HepG2 (cell line): ENCODE data around the gene TBCCD1. TPM values are rescaled to one million over a fixed set of nuclear protein-coding genes. Genes with fewer than 3 reads are reported as not detected.

Experiments
- ATAC-seq: fragments of 200-7000 bp; cut with Tn5 transposase; 3 replicates; pipeline ENCODE4 v1.9.1; 2020; ENCODE audit warnings: mild to moderate bottlenecking, moderate library complexity
- BruUV-seq: library from RNA; stranded (reverse); fragments of 400-500 nt; replicated peaks from 2 replicates; lab custom pipeline; 2021; lab: Mats Ljungman, UMichigan
- CTCF ChIA-PET: fragments of 300-600 bp; formaldehyde crosslinking; extraction: SDS; loops from one replicate; lab custom pipeline; 2021; ENCODE audit warnings: low total read pairs, inconsistent platforms, low intra/inter-chr PET ratio; lab: Yijun Ruan, JAX
- POLR2A ChIA-PET: fragments of 350-600 bp; sonication (Branson Sonifier 250); formaldehyde crosslinking; loops from one replicate; lab custom pipeline; 2020; ENCODE audit warnings: antibody characterized with exemption, inconsistent platforms; lab: Yijun Ruan, JAX
- DNase-seq: peaks from one replicate; pipeline ENCODE4 v3.0.0-alpha.2; 2015; ENCODE audit warnings: low spot score
- FAIRE-seq: peaks from 3 replicates; lab custom pipeline; 2011; peaks lifted over from hg19 to GRCh38; lab: Jason Lieb, UNC
- H2AFZ ChIP-seq: one replicate; pipeline ENCODE4 v1.6.1; 2011; ENCODE audit warnings: low read length, inconsistent platforms
- H3K27ac ChIP-seq: fragments of 300-600 bp; 3 replicates; pipeline ENCODE4 v1.8.0; 2011; ENCODE audit warnings: mixed run types, mild to moderate bottlenecking, mixed read lengths, low read length, inconsistent platforms; ENCODE audit not compliant: insufficient read depth; ENCODE audit errors: extremely low read length
- H3K27me3 ChIP-seq, 2 experiments: fragments of 200-600 bp in 1 of 2; 2 replicates in 1 of 2; 3 replicates in 1 of 2; pipeline versions ENCODE4 v1.6.0 to v1.8.0; 2011; ENCODE audit warnings: low read length in 2 of 2, mild to moderate bottlenecking in 2 of 2, moderate library complexity in 2 of 2, inconsistent platforms in 1 of 2; ENCODE audit not compliant: insufficient read depth in 2 of 2, control insufficient read depth in 1 of 2
- H3K36me3 ChIP-seq, 2 experiments: fragments of 200-600 bp in 1 of 2; replicated peaks in 1 of 2; 2 replicates in 1 of 2; 3 replicates in 1 of 2; pipeline versions ENCODE4 v1.5.1 to v1.8.0; 2011; ENCODE audit warnings: low read length in 2 of 2, inconsistent platforms in 1 of 2; ENCODE audit not compliant: insufficient read depth in 2 of 2, control insufficient read depth in 1 of 2
- H3K4me1 ChIP-seq: 2 replicates; pipeline ENCODE4 v1.5.1; 2012; ENCODE audit warnings: low read length, inconsistent platforms; ENCODE audit not compliant: insufficient read depth
- H3K4me2 ChIP-seq: 2 replicates; pipeline ENCODE4 v1.6.0; 2011; ENCODE audit warnings: low read depth, low read length, inconsistent platforms
- H3K4me3 ChIP-seq, 3 experiments: fragments of 200-600 bp in 1 of 3; sonication (generic), shearing (Covaris generic) in 1 of 3; replicated peaks in 1 of 3; 2 replicates each; pipeline ENCODE4 v1.5.1; 2011 to 2016; ENCODE audit warnings: low read length in 3 of 3, inconsistent platforms in 2 of 3, low read depth in 2 of 3, mild to moderate bottlenecking in 2 of 3, control low read depth in 1 of 3, mixed read lengths in 1 of 3; ENCODE audit not compliant: insufficient read depth in 1 of 3
- H3K79me2 ChIP-seq: one replicate; pipeline ENCODE4 v1.6.1; 2011; ENCODE audit warnings: low read length, inconsistent platforms; ENCODE audit not compliant: insufficient read depth
- H3K9ac ChIP-seq: 2 replicates; pipeline ENCODE4 v1.6.0; 2011; ENCODE audit warnings: mild to moderate bottlenecking, low read depth, low read length, inconsistent platforms; ENCODE audit not compliant: insufficient read depth
- H3K9me3 ChIP-seq: 2 replicates; pipeline ENCODE4 v1.5.1; 2012; ENCODE audit warnings: mild to moderate bottlenecking, low read length
- H4K20me1 ChIP-seq: 2 replicates; pipeline ENCODE4 v1.6.0; 2011; ENCODE audit warnings: inconsistent platforms, mild to moderate bottlenecking, low read length, moderate library complexity; ENCODE audit not compliant: insufficient read depth
- EP300 ChIP-seq, 3 experiments: sonication (generic) in 1 of 3; formaldehyde crosslinking in 1 of 3; IDR thresholded peaks; 2 replicates each; pipeline versions ENCODE4 v1.5.1 to v1.6.1; 2011 to 2020; ENCODE audit warnings: low read depth in 2 of 3, low read length in 2 of 3, borderline replicate concordance in 1 of 3, improper control_type of control experiment in 1 of 3, mild to moderate bottlenecking in 1 of 3, missing genetic modification reagents in 1 of 3, moderate library complexity in 1 of 3
- HNF4A ChIP-seq: sonication (generic); formaldehyde crosslinking; IDR thresholded peaks from 2 replicates; pipeline ENCODE4 v1.4.0; 2020; ENCODE audit warnings: missing genetic modification reagents
- NCOA1 ChIP-seq: sonication (generic); formaldehyde crosslinking; IDR thresholded peaks from 2 replicates; pipeline ENCODE4 v1.9.0; 2021; ENCODE audit warnings: missing genetic modification reagents
- NONO ChIP-seq, 2 experiments: fragments of 450-650 bp in 1 of 2; sonication (generic) in 1 of 2; formaldehyde crosslinking in 1 of 2; IDR thresholded peaks in 1 of 2; conservative IDR thresholded peaks in 1 of 2; 2 replicates each; pipeline versions ENCODE4 v1.6.1 to v1.8.0; 2017 to 2022; ENCODE audit warnings: mild to moderate bottlenecking in 1 of 2, missing genetic modification reagents in 1 of 2, moderate library complexity in 1 of 2
- RFX5 ChIP-seq: IDR thresholded peaks from 2 replicates; pipeline ENCODE4 v1.6.1; 2011; ENCODE audit warnings: low read depth, low read length, improper control_type of control experiment
- SETDB1 ChIP-seq: sonication (generic); formaldehyde crosslinking; IDR thresholded peaks from 2 replicates; pipeline ENCODE4 v1.5.1; 2020; ENCODE audit warnings: missing genetic modification reagents, mild to moderate bottlenecking, borderline replicate concordance
- ZHX1 ChIP-seq: sonication (generic); formaldehyde crosslinking; IDR thresholded peaks from 2 replicates; pipeline ENCODE4 v1.8.1; 2022; ENCODE audit warnings: low read depth, mild to moderate bottlenecking, missing genetic modification reagents
- ZNF740 ChIP-seq: sonication (generic); formaldehyde crosslinking; IDR thresholded peaks from 2 replicates; pipeline ENCODE4 v1.4.0; 2020; ENCODE audit warnings: missing genetic modification reagents
- ZSCAN30 ChIP-seq: sonication (generic); formaldehyde crosslinking; IDR thresholded peaks from 2 replicates; pipeline ENCODE4 v1.5.0; 2020; ENCODE audit warnings: mild to moderate bottlenecking, missing genetic modification reagents
- WGBS: methylation state at CpG from one replicate; pipeline ENCODE4 v1.1.6; 2017; ENCODE audit warnings: low lambda C conversion rate; 5-methylcytosine and 5-hydroxymethylcytosine counted together
- in situ Hi-C: cut with HindIII; loops from 2 replicates; pipeline ENCODE4 v1.10.0; 2017; ENCODE audit warnings: low pct_unique_long_range_greater_than_20kb; ENCODE audit not compliant: extremely low pct_ligation_motif_present
- intact Hi-C: fragments of 100-400 bp; cut with micrococcal nuclease; formaldehyde crosslinking; loops from one replicate; pipeline ENCODE4 v1.10.0; 2022; ENCODE audit not compliant: unreplicated experiment
- polyA plus RNA-seq, 8 experiments: library from polyadenylated mRNA; depleted of rRNA in 3 of 8; stranded (reverse) in 7 of 8; unstranded in 1 of 8; fragments of >200 nt; fragmentation: Illumina TruSeq in 4 of 8; extraction: Trizol in 4 of 8; gene quantifications; 2 replicates each; pipeline versions ENCODE4 v1.2.1 to v1.2.3, GENCODE V29; 2011 to 2016; ENCODE audit warnings: low read depth in 4 of 8, missing spikeins in 1 of 8, mixed read lengths in 1 of 8; ENCODE audit not compliant: insufficient read depth in 1 of 8
- total RNA-seq, 5 experiments: library from RNA; depleted of rRNA; stranded (reverse); fragments of >200 nt; fragmentation: Illumina TruSeq; extraction: Trizol; gene quantifications; 2 replicates each; pipeline ENCODE4 v1.2.3, GENCODE V29; 2016; ENCODE audit warnings: low read depth in 1 of 5
- TF ChIP-seq, protein P1 (sequence below): sonication (generic); formaldehyde crosslinking; IDR thresholded peaks from 2 replicates; pipeline ENCODE4 v1.5.0; 2020; ENCODE audit warnings: missing genetic modification reagents

Gene TBCCD1
- total and polyA plus RNA-seq, 2 of the 13 experiments (the other 11 are each of a cell fraction or from before 2014, with no cell fraction given), result 13.6 to 16.2 TPM

- no peak for ATAC-seq
Measured at GRCh38 chr3:186580785-186581184, 13.6 kb upstream of the TBCCD1 start.

More at GRCh38 chr3:186580785-186581184, 13.6 kb upstream of the TBCCD1 start:
- 98% methylated on average over 3 of the region's 3 CpGs for WGBS
- H3K36me3 ChIP-seq, result peaks cover 18 to 92% of the 10 kb centered on the region in 2 experiments
- H3K9me3 ChIP-seq, result no peaks in the 10 kb centered on the region
- intact Hi-C loops (no loop called here), in situ Hi-C loops (no loop called here)
- FAIRE-seq, result peak; percentile 4
- H3K27me3 ChIP-seq, result no peaks in the 10 kb centered on the region
- H3K4me2 ChIP-seq, result no peak overlapping the region
- H4K20me1 ChIP-seq, result no peaks in the 10 kb centered on the region
- H3K79me2 ChIP-seq, result peaks cover 2% of the 10 kb centered on the region
- H2AFZ ChIP-seq, result no peak overlapping the region
- POLR2A ChIA-PET, result interaction anchor here (1.6 kb wide), 1 partner anchor 10 kb away, joined by 4 read pairs; the partner anchor contains the start of gene DNAJB11
- no peak overlapping the region for H3K27ac ChIP-seq
- no peaks in the 10 kb centered on the region for H3K4me1 ChIP-seq
- CTCF ChIA-PET, result no interaction called here
- DNase-seq, result no peak
- TF ChIP-seq ZSCAN30, result no peak
- TF ChIP-seq ZHX1 (CRISPR knock-in tag), result no peak
- no peak for TF ChIP-seq SETDB1
- no peak for TF ChIP-seq ZNF740 (CRISPR knock-in tag)
- no peak for TF ChIP-seq NONO (IDR thresholded peaks at IDR 0.05)
- TF ChIP-seq NONO (CRISPR knock-in tag; conservative IDR thresholded peaks at IDR 0.05), result no peak
- no peak for TF ChIP-seq EP300 (IDR thresholded peaks at IDR 0.05; ENCODE audit: low read depth in 2 of 2, low read length in 2 of 2)
- no peak for TF ChIP-seq EP300 (CRISPR knock-in tag; IDR thresholded peaks at IDR 0.05; ENCODE audit: borderline replicate concordance)
- TF ChIP-seq HNF4A (CRISPR knock-in tag), result no peak
- TF ChIP-seq RFX5, result no peak
- TF ChIP-seq, protein P1, sequence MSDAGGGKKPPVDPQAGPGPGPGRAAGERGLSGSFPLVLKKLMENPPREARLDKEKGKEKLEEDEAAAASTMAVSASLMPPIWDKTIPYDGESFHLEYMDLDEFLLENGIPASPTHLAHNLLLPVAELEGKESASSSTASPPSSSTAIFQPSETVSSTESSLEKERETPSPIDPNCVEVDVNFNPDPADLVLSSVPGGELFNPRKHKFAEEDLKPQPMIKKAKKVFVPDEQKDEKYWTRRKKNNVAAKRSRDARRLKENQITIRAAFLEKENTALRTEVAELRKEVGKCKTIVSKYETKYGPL (CRISPR knock-in tag), result no peak
- TF ChIP-seq NCOA1 (CRISPR knock-in tag), result no peak
- no TSS peak for BruUV-seq
- H3K4me3 ChIP-seq, result no peak overlapping the region
- H3K9ac ChIP-seq, result no peak overlapping the region
